Measurements from ENCODE around the gene PPP6R1. TPM values are rescaled to one million over a fixed set of nuclear protein-coding genes. Genes with fewer than 3 reads are reported as not detected.

PPP6R1 gene
- total RNA-seq, 1 donor from 2014 or later, result 39.8 TPM

DNA sequence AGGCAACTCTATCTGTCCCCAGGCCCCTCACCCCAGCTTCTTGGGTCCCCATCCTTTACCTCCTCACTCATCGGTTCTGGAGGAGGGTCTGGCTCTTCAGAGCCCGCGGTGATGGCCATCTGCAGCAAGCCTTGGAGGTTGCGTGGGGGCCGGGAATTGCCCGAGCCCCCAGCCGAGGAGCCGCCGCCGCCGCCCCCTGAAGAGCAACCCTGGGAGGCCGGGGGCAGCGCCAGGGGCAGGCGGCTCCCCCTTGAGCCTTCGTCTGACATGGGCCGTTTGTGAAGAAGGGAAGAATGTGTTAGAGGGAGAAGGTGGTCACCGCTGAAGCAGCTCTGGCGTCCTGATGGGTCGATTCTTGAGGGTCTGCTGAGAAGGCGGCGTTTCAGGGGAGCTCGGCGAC lies 20.5 kb upstream of the PPP6R1 start:
- TF ChIP-seq, protein P1, sequence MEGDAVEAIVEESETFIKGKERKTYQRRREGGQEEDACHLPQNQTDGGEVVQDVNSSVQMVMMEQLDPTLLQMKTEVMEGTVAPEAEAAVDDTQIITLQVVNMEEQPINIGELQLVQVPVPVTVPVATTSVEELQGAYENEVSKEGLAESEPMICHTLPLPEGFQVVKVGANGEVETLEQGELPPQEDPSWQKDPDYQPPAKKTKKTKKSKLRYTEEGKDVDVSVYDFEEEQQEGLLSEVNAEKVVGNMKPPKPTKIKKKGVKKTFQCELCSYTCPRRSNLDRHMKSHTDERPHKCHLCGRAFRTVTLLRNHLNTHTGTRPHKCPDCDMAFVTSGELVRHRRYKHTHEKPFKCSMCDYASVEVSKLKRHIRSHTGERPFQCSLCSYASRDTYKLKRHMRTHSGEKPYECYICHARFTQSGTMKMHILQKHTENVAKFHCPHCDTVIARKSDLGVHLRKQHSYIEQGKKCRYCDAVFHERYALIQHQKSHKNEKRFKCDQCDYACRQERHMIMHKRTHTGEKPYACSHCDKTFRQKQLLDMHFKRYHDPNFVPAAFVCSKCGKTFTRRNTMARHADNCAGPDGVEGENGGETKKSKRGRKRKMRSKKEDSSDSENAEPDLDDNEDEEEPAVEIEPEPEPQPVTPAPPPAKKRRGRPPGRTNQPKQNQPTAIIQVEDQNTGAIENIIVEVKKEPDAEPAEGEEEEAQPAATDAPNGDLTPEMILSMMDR (IDR thresholded peaks at IDR 0.05; ENCODE audit: borderline replicate concordance), result no peak
- Histone ChIP-seq H3K4me3 (peak overlapping the region; percentile 77), H3K27me3 (ENCODE audit: low read depth) (peaks cover 8% of the 10 kb centered on the region), H3K4me1 (peaks cover 23% of the 10 kb centered on the region), H3K27ac (replicated peaks) (peak overlapping the region; percentile 86), H3K9me3 (replicated peaks) (no peaks in the 10 kb centered on the region), H3K36me3 (peaks cover 24% of the 10 kb centered on the region)
- intact Hi-C loops (cut with micrococcal nuclease), result no loop called here
- DNase-seq, result no peak

DNA sequence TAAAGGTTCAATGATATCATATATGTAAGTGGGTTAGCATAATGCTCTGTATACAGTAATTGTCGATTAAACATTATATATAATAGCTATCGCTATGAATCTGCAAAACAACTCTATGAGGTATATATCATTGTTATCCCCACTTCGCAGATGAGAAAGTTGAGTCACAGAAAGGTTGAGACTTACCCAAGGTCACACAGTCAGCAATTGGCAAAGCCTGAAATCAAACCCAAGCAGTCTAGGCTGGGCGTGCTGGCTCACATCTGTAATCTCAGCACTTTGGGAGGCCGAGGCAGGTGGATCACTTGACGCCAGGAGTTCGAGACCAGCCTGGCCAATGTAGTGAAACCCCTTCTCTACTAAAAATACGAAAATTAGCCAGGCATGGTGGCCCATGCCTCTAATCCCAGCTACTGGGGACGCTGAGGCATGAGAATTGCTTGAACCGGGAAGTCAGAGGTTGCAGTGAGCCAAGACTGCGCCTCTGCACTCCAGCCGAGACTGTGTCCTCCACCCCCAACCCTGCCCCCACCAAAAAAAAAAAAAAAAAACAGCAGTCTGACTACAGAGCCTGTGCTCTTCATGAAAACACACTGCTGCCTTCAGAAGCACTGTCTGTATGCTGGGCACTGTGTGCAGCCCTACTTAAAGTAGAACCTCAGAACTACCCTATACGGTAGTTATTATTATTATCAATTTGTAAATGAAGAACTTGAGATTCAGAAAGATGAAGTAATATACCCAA lies 19.7 kb upstream of the PPP6R1 start:
- TF ChIP-seq, protein P1 (IDR thresholded peaks at IDR 0.05; ENCODE audit: borderline replicate concordance), result no peak
- intact Hi-C loops (cut with micrococcal nuclease), result no loop called here
- peaks cover under 1% of the 10 kb centered on the region for H3K27me3 ChIP-seq (ENCODE audit: low read depth)
- H3K9me3 ChIP-seq (replicated peaks), result no peaks in the 10 kb centered on the region
- peak overlapping the region; percentile 77 for H3K4me3 ChIP-seq
- H3K36me3 ChIP-seq, result peaks cover 31% of the 10 kb centered on the region
- H3K4me1 ChIP-seq, result peaks cover 17% of the 10 kb centered on the region
- DNase-seq, result no peak
- H3K27ac ChIP-seq (replicated peaks), result no peak overlapping the region

DNA sequence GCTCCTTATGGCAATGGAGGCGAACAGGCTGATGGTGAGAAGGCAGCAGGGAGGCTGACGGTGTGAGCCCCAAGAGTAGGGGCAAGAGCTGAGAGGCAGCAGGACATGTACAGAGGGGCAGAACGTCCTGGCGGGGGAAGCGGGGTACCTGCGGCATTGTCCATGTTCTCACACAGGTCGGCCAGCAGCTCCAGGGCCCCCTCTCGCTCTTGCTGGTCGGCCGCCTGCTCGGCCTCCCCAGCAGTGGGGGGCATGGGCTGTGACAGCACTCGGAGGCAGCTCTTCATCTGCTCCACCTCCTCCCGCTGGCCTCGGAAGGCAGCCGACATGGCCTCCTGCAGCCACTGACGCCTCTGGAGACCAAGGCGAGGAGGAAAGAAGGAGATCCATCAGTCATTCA lies 18.7 kb upstream of the PPP6R1 start:
- TF ChIP-seq, protein P1 (IDR thresholded peaks at IDR 0.05; ENCODE audit: borderline replicate concordance), result no peak
- Histone ChIP-seq H3K4me1 (peaks cover 17% of the 10 kb centered on the region), H3K4me3 (no peak overlapping the region), H3K27ac (replicated peaks) (no peak overlapping the region), H3K36me3 (peaks cover 42% of the 10 kb centered on the region), H3K9me3 (replicated peaks) (no peaks in the 10 kb centered on the region), H3K27me3 (ENCODE audit: low read depth) (no peaks in the 10 kb centered on the region)
- DNase-seq, result no peak
- intact Hi-C loops (cut with micrococcal nuclease), result no loop called here

DNA sequence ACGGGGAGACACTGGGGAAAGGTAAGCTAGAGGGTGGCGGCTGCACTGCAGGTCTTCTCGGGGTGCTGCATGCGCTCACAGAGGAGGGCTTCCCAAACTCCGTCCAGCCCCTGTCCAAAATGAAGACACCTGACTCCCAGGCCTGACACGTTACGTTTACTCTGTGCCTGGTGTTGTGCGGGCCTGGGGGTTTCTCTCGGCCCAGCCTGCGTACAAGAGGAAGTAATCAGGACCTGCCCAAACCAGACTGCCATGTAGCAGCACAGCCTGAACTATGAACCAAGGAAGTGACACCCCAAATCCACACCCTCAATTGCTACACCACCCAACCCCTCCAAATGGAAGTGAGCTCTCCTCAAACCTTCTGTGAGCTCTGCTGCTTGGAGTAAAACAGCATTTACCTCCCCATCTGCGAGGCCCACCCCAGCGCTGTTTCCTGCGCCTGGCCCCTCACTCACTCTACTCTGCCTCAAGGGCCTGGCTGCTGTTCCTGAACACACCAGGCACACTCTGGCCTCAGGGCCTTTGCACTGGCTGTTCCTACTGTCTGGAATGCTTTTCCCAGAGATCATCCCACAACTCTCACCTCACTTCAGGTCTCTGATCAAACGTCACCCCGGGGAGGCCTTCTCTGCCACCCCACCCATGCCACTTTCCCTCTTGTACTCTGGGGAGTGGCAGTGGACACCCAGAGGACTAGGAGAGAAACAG lies 18.1 kb upstream of the PPP6R1 start:
- Histone ChIP-seq H3K27ac (replicated peaks) (no peak overlapping the region), H3K4me3 (no peak overlapping the region), H3K4me1 (peaks cover 17% of the 10 kb centered on the region), H3K9me3 (replicated peaks) (no peaks in the 10 kb centered on the region), H3K27me3 (ENCODE audit: low read depth) (no peaks in the 10 kb centered on the region), H3K36me3 (peaks cover 48% of the 10 kb centered on the region)
- TF ChIP-seq, protein P1 (IDR thresholded peaks at IDR 0.05; ENCODE audit: borderline replicate concordance), result no peak
- no peak for DNase-seq
- intact Hi-C loops (cut with micrococcal nuclease), result no loop called here

DNA sequence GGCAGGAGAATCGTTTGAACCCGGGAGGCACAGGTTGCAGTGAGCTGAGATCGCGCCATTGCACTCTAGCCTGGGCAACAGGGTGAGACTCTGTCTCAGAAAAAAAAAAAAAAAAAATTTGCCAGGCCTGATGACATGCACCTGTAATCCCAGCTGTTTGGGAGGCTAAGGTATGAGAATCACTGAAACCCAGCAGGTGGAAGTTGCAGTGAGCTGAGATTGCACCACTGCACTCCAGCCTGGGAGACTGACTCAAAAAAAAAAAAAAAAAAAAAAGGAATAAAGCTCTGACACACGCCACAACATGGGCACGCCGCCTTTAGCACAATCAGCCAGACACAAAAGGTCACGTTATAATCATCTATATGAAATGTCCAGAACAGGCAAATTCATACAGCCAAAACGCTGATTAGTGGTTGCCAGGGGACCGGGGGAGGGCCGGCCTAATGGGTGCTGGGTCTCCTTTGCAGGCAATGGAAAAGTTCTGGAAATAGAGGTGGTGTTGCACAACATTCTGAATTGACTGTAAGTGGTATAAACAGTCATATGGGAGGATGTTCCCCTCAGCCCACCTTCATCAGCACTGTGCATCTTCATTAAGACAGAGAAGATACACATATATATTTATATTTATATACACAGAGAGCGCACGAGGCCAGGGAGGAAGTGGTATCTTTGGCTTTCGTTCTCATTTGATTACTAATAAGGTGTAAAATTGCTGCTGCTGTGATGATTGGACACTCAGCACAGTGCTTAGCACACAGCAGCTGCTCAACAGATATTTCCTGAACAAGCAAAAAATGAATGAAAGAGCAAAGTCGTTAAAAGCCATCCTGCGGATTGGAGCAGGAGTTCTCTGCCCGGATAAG lies 17.3 kb upstream of the PPP6R1 start:
- no peak overlapping the region for H3K27ac ChIP-seq (replicated peaks)

More for the DNA sequence above, 17.3 kb upstream of the PPP6R1 start:
- H3K27me3 ChIP-seq (ENCODE audit: low read depth), result no peaks in the 10 kb centered on the region
- H3K4me3 ChIP-seq, result no peak overlapping the region
- TF ChIP-seq, protein P1 (IDR thresholded peaks at IDR 0.05; ENCODE audit: borderline replicate concordance), result no peak
- H3K9me3 ChIP-seq (replicated peaks), result no peaks in the 10 kb centered on the region
- intact Hi-C loops (cut with micrococcal nuclease), result no loop called here
- H3K36me3 ChIP-seq, result peaks cover 50% of the 10 kb centered on the region
- H3K4me1 ChIP-seq, result peaks cover 17% of the 10 kb centered on the region
- no peak for DNase-seq

Data from left ventricle myocardium inferior (tissue), 1 donor.